ENCODE results near the gene FAM149A.

The FAM149A gene

DNA sequence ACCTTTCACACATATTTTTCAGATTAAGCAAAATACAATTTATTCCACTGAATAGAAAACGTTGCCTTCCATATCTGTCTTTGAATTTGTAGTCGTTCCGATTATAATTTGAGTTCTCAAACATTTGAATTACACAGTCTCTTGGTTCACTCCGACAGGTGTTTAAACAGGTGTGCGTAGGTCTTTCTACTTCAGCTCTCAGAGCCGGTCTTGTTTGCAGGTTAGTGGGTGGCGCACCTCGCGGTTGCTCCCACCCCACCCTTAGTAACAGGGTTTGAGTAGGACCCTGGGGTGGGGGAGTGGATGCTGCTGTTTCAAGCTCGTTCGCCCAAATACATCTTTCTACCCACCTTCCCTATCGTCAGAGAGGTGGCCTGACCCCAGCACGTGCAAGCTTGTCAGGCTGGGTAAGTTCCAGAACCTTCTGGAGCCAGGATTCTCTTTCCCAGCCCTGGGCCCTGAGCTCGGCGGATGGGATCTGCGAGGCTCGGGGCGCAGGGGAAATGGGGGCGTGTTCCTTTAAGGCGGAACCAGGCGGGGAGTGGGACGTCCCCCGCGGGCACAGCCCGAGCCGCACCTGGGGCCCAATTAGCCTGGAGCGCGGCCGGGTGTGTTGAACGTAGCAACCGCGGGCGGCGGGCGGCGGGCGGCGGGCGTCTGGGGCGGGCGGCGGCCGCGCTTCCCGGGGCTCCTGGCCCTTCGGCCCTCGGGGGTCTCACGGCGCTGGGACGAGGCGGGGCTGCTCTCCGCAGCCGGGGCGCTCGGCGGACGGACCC is at the start of gene FAM149A:
Gene FAM149A (plus strand): TSS at position 591 of the 776 bp plus-strand sequence.
- DNase-seq (ENCODE audit: low read depth): peak; percentile 15
- TF ChIP-seq, protein P1, sequence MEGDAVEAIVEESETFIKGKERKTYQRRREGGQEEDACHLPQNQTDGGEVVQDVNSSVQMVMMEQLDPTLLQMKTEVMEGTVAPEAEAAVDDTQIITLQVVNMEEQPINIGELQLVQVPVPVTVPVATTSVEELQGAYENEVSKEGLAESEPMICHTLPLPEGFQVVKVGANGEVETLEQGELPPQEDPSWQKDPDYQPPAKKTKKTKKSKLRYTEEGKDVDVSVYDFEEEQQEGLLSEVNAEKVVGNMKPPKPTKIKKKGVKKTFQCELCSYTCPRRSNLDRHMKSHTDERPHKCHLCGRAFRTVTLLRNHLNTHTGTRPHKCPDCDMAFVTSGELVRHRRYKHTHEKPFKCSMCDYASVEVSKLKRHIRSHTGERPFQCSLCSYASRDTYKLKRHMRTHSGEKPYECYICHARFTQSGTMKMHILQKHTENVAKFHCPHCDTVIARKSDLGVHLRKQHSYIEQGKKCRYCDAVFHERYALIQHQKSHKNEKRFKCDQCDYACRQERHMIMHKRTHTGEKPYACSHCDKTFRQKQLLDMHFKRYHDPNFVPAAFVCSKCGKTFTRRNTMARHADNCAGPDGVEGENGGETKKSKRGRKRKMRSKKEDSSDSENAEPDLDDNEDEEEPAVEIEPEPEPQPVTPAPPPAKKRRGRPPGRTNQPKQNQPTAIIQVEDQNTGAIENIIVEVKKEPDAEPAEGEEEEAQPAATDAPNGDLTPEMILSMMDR (IDR thresholded peaks at IDR 0.05; ENCODE audit: insufficient read depth, low read depth, low read length, missing control alignments): no peak
- no peak within 1 kb of the TSS for H3K4me3 ChIP-seq (ENCODE audit: low read depth, low read length)

DNA sequence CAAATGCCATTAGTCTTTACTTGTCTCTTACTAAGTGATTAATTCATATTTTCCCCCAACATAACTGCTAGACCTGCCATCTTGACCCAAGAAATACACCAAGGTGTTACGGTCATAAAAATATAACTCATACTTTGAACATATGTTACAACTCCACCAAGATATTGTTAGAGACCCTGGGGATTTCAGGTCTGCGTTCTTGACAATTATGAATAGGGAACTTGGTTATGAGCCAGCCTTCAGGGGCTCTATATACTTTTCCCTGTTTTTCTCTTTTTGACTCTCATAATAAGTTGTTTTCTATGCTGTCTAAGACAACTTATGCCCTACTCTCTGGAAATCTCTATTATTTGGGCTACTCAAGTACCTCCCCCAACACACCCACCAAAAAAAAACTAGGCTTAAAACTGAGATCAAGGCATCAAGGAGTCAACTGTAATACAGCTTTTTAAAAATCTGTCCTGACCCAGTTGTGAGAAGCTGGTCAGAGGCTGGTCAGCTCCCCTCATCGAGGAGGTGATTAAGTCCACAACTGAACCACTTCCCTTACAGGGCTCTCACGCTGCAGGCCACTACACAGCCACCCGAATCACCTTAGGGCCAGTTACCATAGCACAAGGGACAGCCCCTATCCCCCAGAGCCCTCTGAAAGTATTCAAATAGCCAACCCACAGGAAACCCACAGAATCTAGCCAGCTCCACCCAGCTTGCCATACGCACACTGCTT is 46.1 kb upstream of the FAM149A start:
- H3K4me3 ChIP-seq (ENCODE audit: low read depth, low read length): no peak overlapping the region
- TF ChIP-seq, protein P1 (IDR thresholded peaks at IDR 0.05; ENCODE audit: insufficient read depth, low read depth, low read length, missing control alignments): no peak
- peak; percentile 86 for DNase-seq (ENCODE audit: low read depth)

DNA sequence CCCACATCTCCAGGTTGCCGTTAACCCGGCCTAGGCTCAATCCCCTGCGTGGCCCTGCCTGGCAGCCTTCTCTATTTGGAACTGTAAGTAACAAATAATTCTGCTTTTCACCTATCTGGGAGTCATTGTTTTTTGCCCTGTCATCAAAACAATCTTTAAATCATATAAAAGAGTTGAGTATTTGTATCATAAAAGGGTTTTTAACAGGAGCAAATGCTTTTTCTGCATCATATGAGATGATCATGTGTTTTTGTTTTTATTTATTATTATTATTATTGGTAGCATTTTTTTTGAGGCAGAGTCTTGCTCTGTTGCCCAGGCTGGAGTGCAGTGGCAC is 45.6 kb upstream of the FAM149A start:
- TF ChIP-seq, protein P1 (IDR thresholded peaks at IDR 0.05; ENCODE audit: insufficient read depth, low read depth, low read length, missing control alignments): no peak
- H3K4me3 ChIP-seq (ENCODE audit: low read depth, low read length): no peak overlapping the region

DNA sequence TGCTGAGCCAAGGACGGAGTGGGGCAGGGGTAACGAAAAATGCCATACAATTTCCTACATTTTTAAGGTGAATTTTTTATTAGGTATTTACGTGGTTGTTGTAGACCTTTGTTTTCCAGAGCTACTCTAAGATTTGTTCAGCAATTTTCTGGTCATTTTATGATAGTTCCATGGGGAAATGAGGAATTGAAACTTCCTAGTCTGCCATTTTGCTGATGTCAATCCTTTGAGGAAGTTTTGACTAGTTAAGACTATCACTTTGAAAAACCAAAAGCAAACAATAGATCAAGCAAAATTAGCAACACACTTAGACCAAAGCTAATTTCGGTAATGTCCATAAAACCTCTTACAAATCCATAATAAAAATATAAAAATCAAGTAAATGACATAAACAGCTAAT is 42.6 kb upstream of the FAM149A start:
- TF ChIP-seq, protein P1 (IDR thresholded peaks at IDR 0.05; ENCODE audit: insufficient read depth, low read depth, low read length, missing control alignments): no peak
- DNase-seq (ENCODE audit: low read depth): no peak
- H3K4me3 ChIP-seq (ENCODE audit: low read depth, low read length): no peak overlapping the region

More for the DNA sequence above, 45.6 kb upstream of the FAM149A start:
- DNase-seq (ENCODE audit: low read depth): no peak

DNA sequence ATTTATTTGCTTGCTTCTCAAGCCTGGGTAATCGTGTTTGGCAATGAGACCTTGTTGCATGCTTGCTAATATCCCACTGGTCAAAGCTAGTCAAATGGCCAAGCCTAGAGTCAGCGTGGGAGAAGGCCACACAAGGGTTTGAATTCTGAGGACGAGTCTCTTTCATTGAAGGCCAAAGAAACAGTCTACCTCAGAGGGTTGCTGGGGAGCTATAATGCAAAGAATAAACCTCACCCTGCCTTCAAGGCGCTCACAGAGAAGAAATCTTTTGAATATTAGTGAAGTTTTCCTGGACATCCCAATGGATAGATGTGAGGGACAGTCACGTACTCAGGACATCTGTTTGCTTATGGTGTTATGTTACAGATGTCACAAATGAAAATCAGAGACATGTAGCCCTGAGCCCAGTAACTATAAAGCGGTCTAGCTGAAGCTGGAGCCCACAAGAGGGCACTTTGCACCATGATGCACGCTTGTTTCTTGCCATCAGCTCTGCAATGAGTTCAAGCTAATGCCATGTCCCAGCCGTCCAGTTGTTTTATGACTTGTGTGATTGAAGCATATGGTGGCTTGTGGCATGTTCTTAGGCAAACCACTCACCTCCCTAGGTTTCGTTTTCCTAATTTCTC is 36.6 kb upstream of the FAM149A start:
- peak; percentile 74 for DNase-seq (ENCODE audit: low read depth)
- TF ChIP-seq, protein P1 (IDR thresholded peaks at IDR 0.05; ENCODE audit: insufficient read depth, low read depth, low read length, missing control alignments): peak; percentile 56
- no peak overlapping the region for H3K4me3 ChIP-seq (ENCODE audit: low read depth, low read length)

DNA sequence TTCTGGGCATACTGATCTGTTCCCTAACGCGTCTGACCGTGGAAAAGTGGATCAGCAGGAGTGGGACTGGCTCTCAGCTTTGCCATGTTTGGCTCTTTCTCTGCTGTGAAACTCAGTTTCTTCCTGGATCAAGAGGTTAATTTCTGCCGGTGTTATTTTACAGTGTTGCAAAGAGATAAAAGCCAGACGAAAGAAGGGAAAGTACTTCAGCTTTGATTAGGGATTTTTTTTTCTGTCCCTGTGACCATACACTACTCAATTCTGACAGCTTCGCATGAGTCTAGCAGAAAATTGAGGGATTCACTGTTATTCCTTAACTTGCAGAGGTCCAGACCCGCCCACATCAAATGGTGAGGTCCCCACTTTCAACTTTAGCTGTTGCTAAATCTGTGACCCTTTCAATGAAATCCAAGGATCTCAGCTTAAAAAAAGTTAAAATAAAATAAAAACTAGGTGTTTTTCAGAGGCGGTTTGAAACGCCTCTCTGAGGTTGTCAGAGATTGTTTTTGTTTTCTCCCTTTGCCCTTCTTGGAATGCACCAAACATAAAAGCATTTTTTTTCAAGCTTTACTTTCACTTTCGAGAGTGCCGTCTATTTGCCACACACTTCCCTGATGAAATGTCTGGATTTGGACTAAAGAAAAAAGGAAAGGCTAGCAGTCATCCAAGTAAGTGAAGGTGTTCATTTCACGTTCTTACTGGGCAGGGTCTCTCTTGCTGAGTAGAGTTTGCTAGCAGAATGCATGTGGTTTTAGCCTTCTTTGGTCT is 35.7 kb upstream of the FAM149A start, which contains the start of gene TLR3:
Gene TLR3 (plus strand): TSS at position 576 of the 768 bp plus-strand sequence. CDS start 7,464 bp downstream, outside the sequence.
- no peak for DNase-seq (ENCODE audit: low read depth)
- TF ChIP-seq, protein P1 (IDR thresholded peaks at IDR 0.05; ENCODE audit: insufficient read depth, low read depth, low read length, missing control alignments): no peak
- peak within 1 kb of the TSS; percentile 38 for H3K4me3 ChIP-seq (ENCODE audit: low read depth, low read length)

All from GM12865 (cell line).